ENCODE results near the gene NLRP12. TPM values are rescaled to one million over a fixed set of nuclear protein-coding genes. Genes with fewer than 3 reads are reported as not detected.

Gene NLRP12
- polyA plus RNA-seq, 1 of the 3 experiments (the other 2 are of a cell fraction) = 0.02 TPM

GRCh38 chr19:53866865-53867224, 42.7 kb upstream of the NLRP12 start:
- 37% methylated on average over 14 of the region's 14 CpGs for WGBS (ENCODE audit: low lambda C conversion rate)
- Histone ChIP-seq H3K27me3 (ENCODE audit: insufficient read depth) (no peaks in the 10 kb centered on the region), H3F3A (replicated peaks; ENCODE audit: insufficient read depth) (peaks cover 6% of the 10 kb centered on the region), H3K4me1 (ENCODE audit: control insufficient read depth in 1 of 2, insufficient read depth in 2 of 2, low read depth in 1 of 2, low read length in 1 of 2) (peaks cover 5 to 16% of the 10 kb centered on the region in 2 experiments; a peak in 2 of 4 replicates), H3K9me3 (no peaks in the 10 kb centered on the region), H3K9me2 (no peaks in the 10 kb centered on the region), H3K4me2 (peak overlapping the region; percentile 89), H2AFZ (ENCODE audit: low read depth) (no peak overlapping the region), H3K27ac (ENCODE audit: low read depth in 2 of 2, low read length in 1 of 2) (peak overlapping the region; percentile 81 to 96), H3K4me3 (ENCODE audit: low read depth in 2 of 2, low read length in 1 of 2) (peak overlapping the region; percentile 50 to 60), H3K36me3 (replicated peaks in 1 of 2; ENCODE audit: control insufficient read depth in 1 of 2, insufficient read depth in 2 of 2, low read length in 1 of 2) (peaks cover 0 to 4% of the 10 kb centered on the region in 2 experiments), H3K9ac (peak overlapping the region; percentile 93), H4K20me1 (ENCODE audit: insufficient read depth) (peaks cover 13% of the 10 kb centered on the region), H3K79me2 (ENCODE audit: insufficient read depth) (peaks cover 34% of the 10 kb centered on the region)
- no peak for DNase-seq
- POLR2A ChIA-PET = interaction anchor here (0.8 kb wide), 1 partner anchor 113 kb away, joined by 3 read pairs; no protein-coding TSS in a partner anchor
- CTCF ChIA-PET = interaction anchor here (1.1 to 2.4 kb wide), 9 partner anchors 15 to 163 kb away, joined by 3 to 9 read pairs (median 3); partner anchors contain the start of gene PRKCG
- TF ChIP-seq CTCF (IDR thresholded peaks at IDR 0.05) (no peak), GABPA (IDR thresholded peaks at IDR 0.05; ENCODE audit: low read depth) (0 out of 2 replicates have a peak, but pooled peaks have one; percentile 6)

GRCh38 chr19:53865918-53866864, 42.1 kb upstream of the NLRP12 start:
- H2AFZ ChIP-seq (ENCODE audit: low read depth) = peak overlapping the region; percentile 89; the same call in 1 of the 2 replicates
- H3K36me3 ChIP-seq (replicated peaks in 1 of 2; ENCODE audit: control insufficient read depth in 1 of 2, insufficient read depth in 2 of 2, low read length in 1 of 2) = peaks cover 0 to 4% of the 10 kb centered on the region in 2 experiments
- ChIA-PET POLR2A (interaction anchor here (0.8 to 1.1 kb wide), 2 partner anchors 13 to 114 kb away, joined by 3 to 5 read pairs; no protein-coding TSS in a partner anchor), CTCF (interaction anchor here (0.8 to 2.4 kb wide), 9 partner anchors 12 to 164 kb away, joined by 3 to 9 read pairs (median 4); no protein-coding TSS in a partner anchor)
- no peaks in the 10 kb centered on the region for H3K9me2 ChIP-seq
- H3K9ac ChIP-seq = peak overlapping the region; percentile 93
- H3K27me3 ChIP-seq (ENCODE audit: insufficient read depth) = no peaks in the 10 kb centered on the region
- H3K4me1 ChIP-seq (ENCODE audit: control insufficient read depth in 1 of 2, insufficient read depth in 2 of 2, low read depth in 1 of 2, low read length in 1 of 2) = peaks cover 5 to 16% of the 10 kb centered on the region in 2 experiments; a peak in 2 of 4 replicates
- peaks cover 6% of the 10 kb centered on the region for H3F3A ChIP-seq (replicated peaks; ENCODE audit: insufficient read depth)
- H3K4me3 ChIP-seq (ENCODE audit: low read depth in 2 of 2, low read length in 1 of 2) = peak overlapping the region; percentile 50 to 60
- H3K9me3 ChIP-seq = no peaks in the 10 kb centered on the region
- 4% methylated on average over 28 of the region's 50 CpGs for WGBS (ENCODE audit: low lambda C conversion rate)
- TF ChIP-seq RCOR1 (IDR thresholded peaks at IDR 0.05; ENCODE audit: low read length) = no peak
- TF ChIP-seq TAF1 (IDR thresholded peaks at IDR 0.05; ENCODE audit: borderline replicate concordance, low read depth, low read length) = no peak; the same call in 1 of the 2 replicates
- peak; percentile 32; the same call in 1 of the 2 replicates for TF ChIP-seq MXI1 (IDR thresholded peaks at IDR 0.05; ENCODE audit: low read depth, low read length)
- peak; percentile 62 for TF ChIP-seq POLR2AphosphoS5 (IDR thresholded peaks at IDR 0.05; ENCODE audit: low read depth, low read length)
- peak overlapping the region; percentile 89 for H3K4me2 ChIP-seq
- peaks cover 30% of the 10 kb centered on the region for H3K79me2 ChIP-seq (ENCODE audit: insufficient read depth)
- peak; percentile 87 for DNase-seq
- peak overlapping the region; percentile 81 to 96 for H3K27ac ChIP-seq (ENCODE audit: low read depth in 2 of 2, low read length in 1 of 2)
- peaks cover 9% of the 10 kb centered on the region for H4K20me1 ChIP-seq (ENCODE audit: insufficient read depth)
